Measurements from ENCODE around the gene HDDC3. TPM values are rescaled to one million over a fixed set of nuclear protein-coding genes. Genes with fewer than 3 reads are reported as not detected.

Gene HDDC3
- total and polyA plus RNA-seq, 4 donors = 6.5 to 15.3 (median 7.5) TPM

- ATAC-seq (ENCODE audit: low FRiP score) (no peak), DNase-seq (peak in 1 of 2 donors; percentile 66)
- H3K27ac ChIP-seq (ENCODE audit: low read depth in 1 of 2, low read length in 2 of 2) = no peak overlapping the region
- no peak overlapping the region for H3K4me3 ChIP-seq (ENCODE audit: low read length in 2 of 2)
- peaks cover 0 to 19% of the 10 kb centered on the region in 2 donors for H3K36me3 ChIP-seq (ENCODE audit: control insufficient read depth in 1 of 2, insufficient read depth in 2 of 2, low read length in 1 of 2)
- no peaks in the 10 kb centered on the region for H3K27me3 ChIP-seq (ENCODE audit: control insufficient read depth in 1 of 2, insufficient read depth in 2 of 2, low read length in 1 of 2)
- 91 to 95% methylated on average over 23 of the region's 23 CpGs for WGBS, 2 donors
- H3K9me3 ChIP-seq (ENCODE audit: control insufficient read depth, low read length) = no peaks in the 10 kb centered on the region
- intact Hi-C loops (cut with DNase I) = no loop called here
- H3K4me1 ChIP-seq (ENCODE audit: control insufficient read depth in 1 of 2, insufficient read depth in 2 of 2, low read length in 2 of 2) = no peaks in the 10 kb centered on the region
These were observed 14.1 kb downstream of the HDDC3 start for GRCh38 chr15:90918034-90918788.

DNA sequence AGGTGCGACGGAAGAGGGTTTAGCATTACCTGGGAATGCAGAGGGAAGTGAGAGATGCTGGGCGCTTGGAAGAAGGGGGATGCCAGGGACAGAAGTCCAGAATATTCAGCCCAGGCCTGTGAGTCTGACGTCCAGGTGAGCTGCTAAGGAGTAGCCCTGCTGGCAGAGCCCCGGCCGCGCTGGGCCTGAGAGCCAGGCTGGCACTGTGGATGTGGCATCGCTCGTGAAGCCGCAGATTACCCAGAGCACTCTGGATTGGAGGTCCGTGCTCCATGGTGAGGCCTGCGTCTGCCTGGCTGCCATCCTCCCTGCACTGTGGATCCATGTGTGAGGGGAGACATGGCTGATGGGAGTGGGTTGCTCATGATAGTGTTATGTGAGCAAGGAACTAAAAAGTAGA lies 14.8 kb downstream of the HDDC3 start:
- 92 to 93% methylated on average over 12 of the region's 12 CpGs for WGBS, 2 donors
- no peak overlapping the region for H3K27ac ChIP-seq (ENCODE audit: low read depth in 1 of 2, low read length in 2 of 2)
- peaks cover 0 to 19% of the 10 kb centered on the region in 2 donors for H3K36me3 ChIP-seq (ENCODE audit: control insufficient read depth in 1 of 2, insufficient read depth in 2 of 2, low read length in 1 of 2)
- H3K4me1 ChIP-seq (ENCODE audit: control insufficient read depth in 1 of 2, insufficient read depth in 2 of 2, low read length in 2 of 2) = no peaks in the 10 kb centered on the region
- no peak overlapping the region for H3K4me3 ChIP-seq (ENCODE audit: low read length in 2 of 2)
- DNase-seq = no peak
- H3K9me3 ChIP-seq (ENCODE audit: control insufficient read depth, low read length) = no peaks in the 10 kb centered on the region
- no peak for ATAC-seq (ENCODE audit: low FRiP score)
- H3K27me3 ChIP-seq (ENCODE audit: control insufficient read depth in 1 of 2, insufficient read depth in 2 of 2, low read length in 1 of 2) = no peaks in the 10 kb centered on the region
- intact Hi-C loops (cut with DNase I) = no loop called here

GRCh38 chr15:90916461-90916860 lies 15.9 kb downstream of the HDDC3 start:
- Histone ChIP-seq H3K36me3 (ENCODE audit: control insufficient read depth in 1 of 2, insufficient read depth in 2 of 2, low read length in 1 of 2) (peaks cover 0 to 26% of the 10 kb centered on the region in 2 donors), H3K27me3 (ENCODE audit: control insufficient read depth in 1 of 2, insufficient read depth in 2 of 2, low read length in 1 of 2) (no peaks in the 10 kb centered on the region), H3K9me3 (ENCODE audit: control insufficient read depth, low read length) (no peaks in the 10 kb centered on the region), H3K4me3 (ENCODE audit: low read length in 2 of 2) (no peak overlapping the region), H3K4me1 (ENCODE audit: control insufficient read depth in 1 of 2, insufficient read depth in 2 of 2, low read length in 2 of 2) (no peaks in the 10 kb centered on the region), H3K27ac (ENCODE audit: low read depth in 1 of 2, low read length in 2 of 2) (no peak overlapping the region)
- ATAC-seq (ENCODE audit: low FRiP score) = no peak
- WGBS, 2 donors = 89 to 91% methylated on average over 11 of the region's 11 CpGs
- intact Hi-C loops (cut with DNase I) = no loop called here
- DNase-seq = no peak

GRCh38 chr15:90915808-90916440 lies 16.4 kb downstream of the HDDC3 start:
- Histone ChIP-seq H3K4me1 (ENCODE audit: control insufficient read depth in 1 of 2, insufficient read depth in 2 of 2, low read length in 2 of 2) (no peaks in the 10 kb centered on the region), H3K4me3 (ENCODE audit: low read length in 2 of 2) (no peak overlapping the region), H3K27me3 (ENCODE audit: control insufficient read depth in 1 of 2, insufficient read depth in 2 of 2, low read length in 1 of 2) (no peaks in the 10 kb centered on the region), H3K9me3 (ENCODE audit: control insufficient read depth, low read length) (no peaks in the 10 kb centered on the region), H3K36me3 (ENCODE audit: control insufficient read depth in 1 of 2, insufficient read depth in 2 of 2, low read length in 1 of 2) (peaks cover 5 to 30% of the 10 kb centered on the region in 2 donors), H3K27ac (ENCODE audit: low read depth in 1 of 2, low read length in 2 of 2) (no peak overlapping the region)
- ATAC-seq (ENCODE audit: low FRiP score) = peak; percentile 9
- peak in 1 of 2 donors; percentile 86 for DNase-seq
- WGBS, 2 donors = 81% methylated on average over 23 to 25 of the region's 25 CpGs
- intact Hi-C loops (cut with DNase I) = no loop called here

DNA sequence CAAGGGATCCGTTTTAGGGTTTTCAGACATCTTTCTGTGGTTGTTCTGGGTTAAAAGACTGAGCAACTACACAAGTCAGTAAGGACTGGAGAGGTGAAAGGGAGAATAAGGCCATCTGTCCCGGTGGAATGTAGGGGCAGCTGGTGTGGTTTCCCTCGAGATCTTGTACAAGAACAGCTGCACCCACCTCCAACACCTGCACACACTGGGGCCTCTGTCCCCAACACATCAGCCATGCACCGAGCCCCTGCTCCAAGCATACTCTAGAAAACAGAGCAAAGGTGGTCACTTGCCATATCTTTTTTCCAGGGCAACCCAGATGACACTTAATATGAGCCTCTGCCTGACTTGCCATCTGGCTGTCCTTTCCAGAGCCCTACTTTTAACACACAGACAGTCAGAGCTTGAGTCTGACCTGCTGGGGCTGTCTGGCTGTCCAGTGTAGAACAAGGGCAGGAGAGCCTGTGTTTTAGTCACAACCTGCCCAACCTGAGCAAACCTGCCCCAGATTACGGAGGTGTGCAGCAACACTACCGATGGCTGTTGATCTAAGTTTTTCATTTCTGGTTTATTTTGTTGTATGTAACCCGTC lies 17.0 kb downstream of the HDDC3 start:
- no peak for DNase-seq
- ATAC-seq (ENCODE audit: low FRiP score) = no peak
- intact Hi-C loops (cut with DNase I) = no loop called here
- Histone ChIP-seq H3K4me3 (ENCODE audit: low read length in 2 of 2) (no peak overlapping the region), H3K27ac (ENCODE audit: low read depth in 1 of 2, low read length in 2 of 2) (no peak overlapping the region), H3K9me3 (ENCODE audit: control insufficient read depth, low read length) (no peaks in the 10 kb centered on the region), H3K4me1 (ENCODE audit: control insufficient read depth in 1 of 2, insufficient read depth in 2 of 2, low read length in 2 of 2) (no peaks in the 10 kb centered on the region), H3K36me3 (ENCODE audit: control insufficient read depth in 1 of 2, insufficient read depth in 2 of 2, low read length in 1 of 2) (peaks cover 6 to 28% of the 10 kb centered on the region in 2 donors), H3K27me3 (ENCODE audit: control insufficient read depth in 1 of 2, insufficient read depth in 2 of 2, low read length in 1 of 2) (no peaks in the 10 kb centered on the region)
- 88 to 90% methylated on average over 7 of the region's 7 CpGs for WGBS, 2 donors

DNA sequence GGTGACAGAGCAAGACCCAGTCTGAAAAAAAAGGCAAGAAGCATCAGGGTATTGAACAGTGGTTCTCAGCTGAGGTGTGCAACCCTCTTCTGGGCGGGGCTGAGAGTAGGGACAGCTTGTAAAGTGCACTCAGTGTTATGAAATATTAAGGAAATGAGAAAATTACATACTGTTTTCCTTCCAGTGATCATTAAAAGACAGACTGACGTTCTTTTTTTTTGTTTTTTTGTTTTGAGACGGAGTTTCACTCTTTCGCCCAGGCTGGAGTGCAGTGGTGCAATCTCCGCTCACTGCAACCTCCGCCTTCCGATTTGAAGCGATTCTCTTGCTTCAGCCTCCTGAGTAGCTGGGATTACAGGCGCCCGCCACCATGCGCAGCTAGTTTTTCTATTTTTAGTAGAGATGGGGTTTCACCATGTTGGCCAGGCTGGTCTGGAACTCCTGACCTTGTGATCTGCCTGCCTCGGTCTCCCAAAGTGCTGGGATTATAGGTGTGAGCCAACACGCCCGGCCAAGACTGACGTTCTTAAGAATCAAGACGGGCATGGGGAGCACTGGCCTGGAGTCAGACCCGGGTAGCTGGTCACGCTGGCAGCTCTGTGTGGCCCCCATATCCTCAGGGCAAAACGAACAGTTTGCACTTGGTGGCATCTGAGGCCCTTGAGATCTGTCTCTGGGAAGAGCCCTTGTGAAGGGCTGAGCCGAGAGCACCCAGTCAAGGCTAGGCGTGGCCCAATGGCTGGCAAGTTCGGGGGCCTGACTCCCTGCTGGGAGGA lies 17.9 kb downstream of the HDDC3 start:
- Histone ChIP-seq H3K4me3 (ENCODE audit: low read length in 2 of 2) (no peak overlapping the region), H3K36me3 (ENCODE audit: control insufficient read depth in 1 of 2, insufficient read depth in 2 of 2, low read length in 1 of 2) (peaks cover 6 to 25% of the 10 kb centered on the region in 2 donors), H3K9me3 (ENCODE audit: control insufficient read depth, low read length) (no peaks in the 10 kb centered on the region), H3K27me3 (ENCODE audit: control insufficient read depth in 1 of 2, insufficient read depth in 2 of 2, low read length in 1 of 2) (no peaks in the 10 kb centered on the region), H3K27ac (ENCODE audit: low read depth in 1 of 2, low read length in 2 of 2) (no peak overlapping the region), H3K4me1 (ENCODE audit: control insufficient read depth in 1 of 2, insufficient read depth in 2 of 2, low read length in 2 of 2) (no peaks in the 10 kb centered on the region)
- DNase-seq = no peak
- intact Hi-C loops (cut with DNase I) = no loop called here
- 92 to 93% methylated on average over 22 of the region's 22 CpGs for WGBS, 2 donors
- no peak for ATAC-seq (ENCODE audit: low FRiP score)

- intact Hi-C loops (cut with DNase I) = no loop called here
- 93 to 94% methylated on average over 12 of the region's 12 CpGs for WGBS, 2 donors
- peaks cover 6 to 22% of the 10 kb centered on the region in 2 donors for H3K36me3 ChIP-seq (ENCODE audit: control insufficient read depth in 1 of 2, insufficient read depth in 2 of 2, low read length in 1 of 2)
- no peak for ATAC-seq (ENCODE audit: low FRiP score)
- H3K27me3 ChIP-seq (ENCODE audit: control insufficient read depth in 1 of 2, insufficient read depth in 2 of 2, low read length in 1 of 2) = no peaks in the 10 kb centered on the region
- H3K4me1 ChIP-seq (ENCODE audit: control insufficient read depth in 1 of 2, insufficient read depth in 2 of 2, low read length in 2 of 2) = no peaks in the 10 kb centered on the region
- no peak overlapping the region for H3K27ac ChIP-seq (ENCODE audit: low read depth in 1 of 2, low read length in 2 of 2)
- H3K4me3 ChIP-seq (ENCODE audit: low read length in 2 of 2) = no peak overlapping the region
- no peak for DNase-seq
- H3K9me3 ChIP-seq (ENCODE audit: control insufficient read depth, low read length) = no peaks in the 10 kb centered on the region
These were observed 18.9 kb downstream of the HDDC3 start for GRCh38 chr15:90913398-90913944.

- Histone ChIP-seq H3K4me1 (ENCODE audit: control insufficient read depth in 1 of 2, insufficient read depth in 2 of 2, low read length in 2 of 2) (no peaks in the 10 kb centered on the region), H3K9me3 (ENCODE audit: control insufficient read depth, low read length) (no peaks in the 10 kb centered on the region), H3K4me3 (ENCODE audit: low read length in 2 of 2) (no peak overlapping the region), H3K27me3 (ENCODE audit: control insufficient read depth in 1 of 2, insufficient read depth in 2 of 2, low read length in 1 of 2) (no peaks in the 10 kb centered on the region), H3K36me3 (ENCODE audit: control insufficient read depth in 1 of 2, insufficient read depth in 2 of 2, low read length in 1 of 2) (peaks cover 6 to 18% of the 10 kb centered on the region in 2 donors), H3K27ac (ENCODE audit: low read depth in 1 of 2, low read length in 2 of 2) (no peak overlapping the region)
- intact Hi-C loops (cut with DNase I) = no loop called here
- ATAC-seq (ENCODE audit: low FRiP score) (no peak), DNase-seq (no peak)
- WGBS, 2 donors = 93 to 94% methylated on average over 7 of the region's 7 CpGs
These were observed 19.6 kb downstream of the HDDC3 start for GRCh38 chr15:90912770-90913075.
